Ascending aorta (tissue), 2 donors: Measurements from ENCODE around the gene AHCYL2. TPM values are rescaled to one million over a fixed set of nuclear protein-coding genes. Genes with fewer than 3 reads are reported as not detected.

Source experiments
- DNase-seq, 2 donors: peaks; one replicate each; pipeline ENCODE4 v3.0.0-alpha.2; 2019; ENCODE audit warnings: low spot score in 2 of 2
- H3K27ac ChIP-seq, 2 donors: fragments of 200-600 bp; sonication (generic); one replicate each; pipeline ENCODE4 v1.5.1; 2016 to 2017; ENCODE audit warnings: mild to moderate bottlenecking in 1 of 2
- H3K27me3 ChIP-seq: fragments of 200-600 bp; sonication (generic); one replicate; pipeline ENCODE4 v1.5.1; 2017
- H3K36me3 ChIP-seq, 2 donors: fragments of 200-600 bp; sonication (generic); one replicate each; pipeline ENCODE4 v1.5.1; 2016
- H3K4me1 ChIP-seq, 2 donors: fragments of 200-600 bp; sonication (generic); one replicate each; pipeline ENCODE4 v1.5.1; 2016 to 2017; ENCODE audit warnings: mild to moderate bottlenecking in 1 of 2
- H3K4me3 ChIP-seq, 2 donors: fragments of 200-600 bp; sonication (generic); one replicate each; pipeline ENCODE4 v1.5.1; 2016 to 2017; ENCODE audit warnings: mild to moderate bottlenecking in 1 of 2
- H3K9me3 ChIP-seq, 2 donors: fragments of 200-600 bp; sonication (generic); one replicate each; pipeline ENCODE4 v1.5.1; 2016
- CTCF ChIP-seq, 3 experiments: fragments of 200-600 bp in 2 of 3; fragments of 450-650 bp in 1 of 3; sonication (generic) in 2 of 3; IDR thresholded peaks; one replicate each; pipeline ENCODE4 v1.5.1; 2016 to 2019; ENCODE audit warnings: antibody characterized with exemption in 3 of 3, mild to moderate bottlenecking in 1 of 3, moderate library complexity in 1 of 3
- intact Hi-C: fragments of 100-400 bp; cut with DNase I; formaldehyde crosslinking; loops from one replicate; pipeline ENCODE4 v1.15.1; 2023
- total RNA-seq: library from RNA; depleted of rRNA; stranded (reverse); fragments of >200 nt; gene quantifications from one replicate; pipeline ENCODE4 v1.1.0, GENCODE V29; 2016

The AHCYL2 gene
- total RNA-seq, 1 donor from 2014 or later = 62.9 TPM

DNA sequence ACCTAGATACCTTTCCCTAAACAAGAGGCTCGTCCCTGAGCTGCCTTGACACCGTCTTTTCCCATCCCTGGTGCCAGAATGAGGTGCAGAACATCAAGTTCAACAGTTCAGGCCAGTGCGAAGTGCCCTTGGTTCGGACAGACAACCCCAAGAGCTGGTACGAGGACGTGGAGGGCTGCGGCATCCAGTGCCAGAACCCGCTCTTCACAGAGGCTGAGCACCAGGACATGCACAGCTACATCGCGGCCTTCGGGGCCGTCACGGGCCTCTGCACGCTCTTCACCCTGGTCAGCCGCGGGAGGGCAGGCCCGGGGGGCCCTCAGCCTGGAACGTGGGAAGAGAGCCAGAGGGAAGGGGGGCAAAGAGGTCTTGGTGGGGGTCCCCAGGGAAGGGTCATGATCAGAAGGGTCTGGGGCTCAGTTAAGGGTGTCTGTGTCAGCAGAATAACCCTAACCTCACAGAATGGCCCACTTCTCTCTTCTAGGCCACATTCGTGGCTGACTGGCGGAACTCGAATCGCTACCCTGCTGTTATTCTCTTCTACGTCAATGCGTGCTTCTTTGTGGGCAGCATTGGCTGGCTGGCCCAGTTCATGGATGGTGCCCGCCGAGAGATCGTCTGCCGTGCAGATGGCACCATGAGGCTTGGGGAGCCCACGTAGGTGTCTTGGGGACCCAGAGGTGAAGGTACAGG, 19.6 kb upstream of the AHCYL2 start:
- H3K27ac ChIP-seq = no peak overlapping the region
- H3K4me1 ChIP-seq = no peaks in the 10 kb centered on the region
- H3K27me3 ChIP-seq = no peaks in the 10 kb centered on the region
- peaks cover 0 to 7% of the 10 kb centered on the region in 2 donors for H3K36me3 ChIP-seq
- TF ChIP-seq CTCF (IDR thresholded peaks at IDR 0.05) = no peak
- H3K9me3 ChIP-seq = no peaks in the 10 kb centered on the region
- H3K4me3 ChIP-seq = no peak overlapping the region
- no peak for DNase-seq
- intact Hi-C loops = no loop called here

DNA sequence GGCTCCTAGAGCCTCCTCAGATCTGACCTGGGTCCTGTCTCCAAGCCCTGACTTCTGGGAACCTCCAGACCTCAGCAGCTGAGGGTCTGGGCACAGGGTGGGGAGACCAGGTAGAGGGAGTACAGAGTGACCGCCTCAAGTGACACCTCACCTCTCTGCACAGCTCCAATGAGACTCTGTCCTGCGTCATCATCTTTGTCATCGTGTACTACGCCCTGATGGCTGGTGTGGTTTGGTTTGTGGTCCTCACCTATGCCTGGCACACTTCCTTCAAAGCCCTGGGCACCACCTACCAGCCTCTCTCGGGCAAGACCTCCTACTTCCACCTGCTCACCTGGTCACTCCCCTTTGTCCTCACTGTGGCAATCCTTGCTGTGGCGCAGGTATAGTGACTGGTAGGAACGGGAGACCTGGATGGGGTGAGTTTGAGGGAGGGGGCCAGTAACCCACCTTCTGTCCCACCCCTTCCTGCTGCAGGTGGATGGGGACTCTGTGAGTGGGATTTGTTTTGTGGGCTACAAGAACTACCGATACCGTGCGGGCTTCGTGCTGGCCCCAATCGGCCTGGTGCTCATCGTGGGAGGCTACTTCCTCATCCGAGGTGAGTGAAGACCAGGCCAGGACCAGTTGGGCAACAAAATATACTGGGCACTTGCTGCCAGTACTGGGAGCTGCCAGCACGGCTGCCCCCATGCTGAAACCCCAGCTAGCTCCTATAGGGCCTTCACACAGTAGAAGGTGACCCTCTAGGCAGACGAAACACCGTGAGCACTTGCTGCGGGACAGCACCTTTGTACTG, 18.6 kb upstream of the AHCYL2 start:
- no peak for DNase-seq

GRCh38 chr7:129208667-129209066, 16.2 kb upstream of the AHCYL2 start:
- H3K27me3 ChIP-seq = no peaks in the 10 kb centered on the region
- no peak overlapping the region for H3K4me3 ChIP-seq
- no peaks in the 10 kb centered on the region for H3K9me3 ChIP-seq
- H3K4me1 ChIP-seq = no peaks in the 10 kb centered on the region
- H3K27ac ChIP-seq = no peak overlapping the region
- peaks cover 8 to 15% of the 10 kb centered on the region in 2 donors for H3K36me3 ChIP-seq
- intact Hi-C loops = no loop called here
- TF ChIP-seq CTCF (IDR thresholded peaks at IDR 0.05) = no peak
- no peak for DNase-seq

More for the DNA sequence above, 18.6 kb upstream of the AHCYL2 start:
- TF ChIP-seq CTCF (IDR thresholded peaks at IDR 0.05) = no peak
- Histone ChIP-seq H3K36me3 (peaks cover 4 to 10% of the 10 kb centered on the region in 2 donors), H3K4me3 (no peak overlapping the region), H3K27ac (no peak overlapping the region), H3K4me1 (no peaks in the 10 kb centered on the region), H3K27me3 (no peaks in the 10 kb centered on the region), H3K9me3 (no peaks in the 10 kb centered on the region)
- intact Hi-C loops = no loop called here

DNA sequence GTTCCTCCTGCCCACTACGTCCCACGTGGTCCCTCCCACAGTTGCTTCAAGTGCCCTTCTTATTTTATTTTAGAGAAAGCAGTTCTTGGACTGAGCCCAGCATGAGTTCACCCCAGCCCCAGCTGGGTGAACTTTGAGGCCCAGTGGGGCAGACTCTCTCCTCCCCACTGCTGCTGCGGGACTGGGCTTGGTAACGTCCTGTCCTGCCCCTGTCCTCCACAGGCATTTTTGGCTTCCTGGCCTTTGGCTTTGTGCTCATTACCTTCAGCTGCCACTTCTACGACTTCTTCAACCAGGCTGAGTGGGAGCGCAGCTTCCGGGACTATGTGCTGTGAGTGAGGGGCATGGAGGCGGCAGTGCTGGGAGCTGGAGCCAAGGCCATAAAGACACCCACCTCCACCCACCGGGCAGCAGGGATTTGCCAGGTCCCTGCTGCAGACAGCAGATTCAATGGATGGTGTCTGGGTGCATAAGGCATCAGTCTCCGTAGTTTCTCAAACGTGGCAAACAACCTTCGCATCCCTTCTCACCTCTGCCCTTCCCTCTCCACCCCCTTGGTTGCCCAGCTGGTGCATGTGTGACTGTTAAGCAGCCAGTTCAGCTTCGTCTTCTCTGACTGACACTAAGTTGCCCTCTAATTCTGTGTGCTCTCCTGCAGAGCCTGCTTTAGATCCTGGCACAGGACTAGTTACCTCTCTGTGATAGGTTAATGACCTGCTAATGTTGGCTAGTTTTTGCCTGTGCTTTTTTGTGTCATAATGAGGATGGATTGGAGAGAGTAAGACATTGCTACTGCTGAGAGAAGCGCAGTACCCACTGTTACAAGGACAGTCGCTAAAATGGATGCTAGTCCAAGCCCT, 15.5 kb upstream of the AHCYL2 start:
- intact Hi-C loops = no loop called here
- Histone ChIP-seq H3K4me3 (no peak overlapping the region), H3K27ac (no peak overlapping the region), H3K4me1 (no peaks in the 10 kb centered on the region), H3K9me3 (no peaks in the 10 kb centered on the region), H3K27me3 (no peaks in the 10 kb centered on the region), H3K36me3 (peaks cover 8 to 15% of the 10 kb centered on the region in 2 donors)
- TF ChIP-seq CTCF (IDR thresholded peaks at IDR 0.05) = no peak
- DNase-seq = no peak

GRCh38 chr7:129210256-129210988, 14.4 kb upstream of the AHCYL2 start:
- intact Hi-C loops = loop anchor here (1.0 to 5.0 kb wide), 2 partner anchors 46 to 153 kb away; partner anchors contain the start of gene TNPO3
- DNase-seq = peak in 1 of 2 donors; percentile 88
- no peak overlapping the region for H3K27ac ChIP-seq
- H3K27me3 ChIP-seq = no peaks in the 10 kb centered on the region
- peaks cover 8 to 15% of the 10 kb centered on the region in 2 donors for H3K36me3 ChIP-seq
- H3K9me3 ChIP-seq = no peaks in the 10 kb centered on the region
- H3K4me3 ChIP-seq = no peak overlapping the region
- no peaks in the 10 kb centered on the region for H3K4me1 ChIP-seq
- peak; percentile 79 to 93 (median 89) for TF ChIP-seq CTCF (IDR thresholded peaks at IDR 0.05)
